Vagina (tissue), 2 donors: ENCODE data around the gene DNAJC5.

Source experiments
- CTCF ChIP-seq, 3 experiments: fragments of 450-650 bp in 2 of 3; fragments of 200-600 bp in 1 of 3; sonication (generic) in 1 of 3; IDR thresholded peaks; one replicate each; pipeline ENCODE4 v1.5.1; 2017 to 2019; ENCODE audit warnings: antibody characterized with exemption in 3 of 3, mild to moderate bottlenecking in 2 of 3, moderate library complexity in 2 of 3
- POLR2AphosphoS5 ChIP-seq, 2 donors: sonication (generic); formaldehyde crosslinking; IDR thresholded peaks; one replicate each; pipeline ENCODE4 v1.9.0; 2017; ENCODE audit warnings: antibody characterized with exemption in 2 of 2, mild to moderate bottlenecking in 2 of 2, low read depth in 1 of 2; ENCODE audit not compliant: insufficient read depth in 1 of 2

- TF ChIP-seq POLR2AphosphoS5 (IDR thresholded peaks at IDR 0.05; ENCODE audit: insufficient read depth in 1 of 2, low read depth in 1 of 2) (peak in 1 of 2 donors; percentile 63), CTCF (IDR thresholded peaks at IDR 0.05) (peak in 1 of 3 experiments; percentile 13)
Measured at GRCh38 chr20:63957004-63957689, 62.2 kb downstream of the DNAJC5 start.
